GM13976 (cell line): Measurements from ENCODE around the gene IPO7.

Experiments used
- DNase-seq: peaks from one replicate; pipeline ENCODE4 v3.0.0; 2012; ENCODE audit warnings: low spot score
- CTCF ChIP-seq: IDR thresholded peaks from 2 replicates; pipeline ENCODE4 v1.5.1; 2012; ENCODE audit warnings: borderline replicate concordance, mild to moderate bottlenecking; ENCODE audit not compliant: insufficient read depth; ENCODE audit errors: extremely low read depth, missing control alignments, control extremely low read depth
- in situ Hi-C: fragments of 300-500 bp; cut with MboI; formaldehyde crosslinking; loops from one replicate; pipeline ENCODE4 v1.12.0; 2022; ENCODE audit warnings: low sequenced_read_pairs, mixed read lengths, inconsistent platforms; ENCODE audit not compliant: unreplicated experiment

IPO7 gene

GRCh38 chr11:9362393-9362863 is 22.0 kb upstream of the IPO7 start:
- TF ChIP-seq CTCF: no peak
- no peak for DNase-seq
- in situ Hi-C loops: no loop called here

- TF ChIP-seq CTCF: no peak
- peak; percentile 96 for DNase-seq
- in situ Hi-C loops: no loop called here
These were observed 20.2 kb upstream of the IPO7 start for GRCh38 chr11:9363954-9364912.

- DNase-seq: no peak
- in situ Hi-C loops: no loop called here
- TF ChIP-seq CTCF: no peak
These were observed 16.9 kb upstream of the IPO7 start for GRCh38 chr11:9367551-9367950.

- in situ Hi-C loops: no loop called here
- no peak for TF ChIP-seq CTCF
- DNase-seq: no peak
These were observed 7.4 kb upstream of the IPO7 start for GRCh38 chr11:9377036-9377435.

GRCh38 chr11:9379041-9379440 is 5.4 kb upstream of the IPO7 start:
- in situ Hi-C loops: no loop called here
- DNase-seq: no peak
- TF ChIP-seq CTCF: no peak

- TF ChIP-seq CTCF: no peak
- DNase-seq: no peak
- in situ Hi-C loops: no loop called here
These were observed 3.7 kb upstream of the IPO7 start for GRCh38 chr11:9380773-9381172.
